T-helper 17 cell (primary cell): ENCODE results near the gene DNMT3L. TPM values are rescaled to one million over a fixed set of nuclear protein-coding genes. Genes with fewer than 3 reads are reported as not detected.
"Not testable (repeated sequence)": the region's sequence is repeated elsewhere in the genome, so short reads cannot be mapped to it uniquely, and the experiment has no call there.

Source experiments
- ATAC-seq: fragments of 150-1000 bp; cut with Tn5 transposase; 2 replicates; pipeline ENCODE4 v1.10.0; 2021; ENCODE audit warnings: mild to moderate bottlenecking, moderate library complexity
- DNase-seq, 3 donors: peaks; one replicate each; pipeline versions ENCODE4 v3.0.0 to v3.0.0-alpha.2; 2020 to 2021
- H3K9me3 ChIP-seq: one replicate; pipeline ENCODE4 v1.7.0; 2013; ENCODE audit warnings: low read length, mild to moderate bottlenecking; ENCODE audit not compliant: control insufficient read depth, poor library complexity, severe bottlenecking
- H3K27ac Mint-ChIP-seq: one replicate; pipeline ENCODE4 v1.8.0; 2022; ENCODE audit warnings: mild to moderate bottlenecking, moderate library complexity, mixed read lengths
- H3K27me3 Mint-ChIP-seq: one replicate; pipeline ENCODE4 v1.8.0; 2022; ENCODE audit warnings: mixed read lengths
- H3K36me3 Mint-ChIP-seq: one replicate; pipeline ENCODE4 v1.8.0; 2022; ENCODE audit warnings: low read depth, mixed read lengths
- H3K4me1 Mint-ChIP-seq: one replicate; pipeline ENCODE4 v1.8.0; 2022; ENCODE audit warnings: mild to moderate bottlenecking, mixed read lengths
- H3K4me3 Mint-ChIP-seq: one replicate; pipeline ENCODE4 v1.8.0; 2022; ENCODE audit warnings: mild to moderate bottlenecking, moderate library complexity, mixed read lengths
- total RNA-seq, 4 donors: library from RNA in 2 of 4; stranded (reverse) in 2 of 4; gene quantifications; one replicate each; pipeline ENCODE4 v1.2.3 and lab custom pipeline; 2022 to 2026

DNMT3L gene
- total RNA-seq, 2 donors from 2014 or later = not detected

DNA sequence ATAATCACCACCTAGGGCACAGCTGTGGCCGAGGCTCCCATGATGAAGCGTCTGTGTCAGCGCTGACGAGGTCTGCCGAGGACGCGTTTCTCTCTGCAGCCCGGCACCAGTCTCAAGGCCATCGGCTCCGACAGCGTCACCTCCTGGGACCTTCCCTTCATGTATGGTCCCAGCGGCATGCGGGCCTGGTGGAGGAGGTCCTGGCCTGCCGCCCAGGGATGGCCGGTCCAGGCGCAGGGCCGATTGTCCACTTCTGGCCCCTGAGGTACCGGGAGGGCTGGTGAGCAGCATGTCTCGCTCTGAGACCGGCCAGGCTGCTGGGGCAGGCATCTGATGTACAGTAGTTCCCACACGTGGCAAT is 64.6 kb downstream of the DNMT3L start:
- not testable (repeated sequence) for H3K4me1 Mint-ChIP-seq, H3K4me3 Mint-ChIP-seq, H3K9me3 ChIP-seq, DNase-seq, ATAC-seq, H3K27me3 Mint-ChIP-seq, H3K36me3 Mint-ChIP-seq, H3K27ac Mint-ChIP-seq

Other genes starting within 250 kb of the DNMT3L start
- 100 to 1,000 TPM; 107 to 122 TPM for gene TRAPPC10, start 249.6 kb downstream of the DNMT3L start, total RNA-seq
- gene PWP2, start 154.5 kb downstream of the DNMT3L start, total RNA-seq = 10 to 100 TPM; 21.9 to 28.7 TPM
- 10 to 100 TPM; 39.8 to 50.5 TPM for gene GATD3, start 128.2 kb downstream of the DNMT3L start, total RNA-seq
- gene ICOSLG, start 21.0 kb downstream of the DNMT3L start, total RNA-seq = 10 to 100 TPM in 1 of 2 donors, 1 to 10 TPM in 1; 9.4 to 19.1 TPM
- 1 to 10 TPM; 1.4 to 3.4 TPM for gene AIRE, start 24.0 kb upstream of the DNMT3L start, total RNA-seq
- gene PFKL, start 38.2 kb upstream of the DNMT3L start, total RNA-seq = 100 to 1,000 TPM; 132 to 176 TPM
- gene CFAP410, start 77.5 kb upstream of the DNMT3L start, total RNA-seq = 10 to 100 TPM; 48.0 to 54.2 TPM
- gene TRPM2, start 91.7 kb upstream of the DNMT3L start, total RNA-seq = 10 to 100 TPM in 1 of 2 donors, 1 to 10 TPM in 1; 2.7 to 26.1 TPM
- 1 to 10 TPM in 1 of 2 donors, under 1 TPM in 1; 0.85 to 1.0 TPM for gene LRRC3, start 193.6 kb upstream of the DNMT3L start, total RNA-seq